T-cell (primary cell): Measurements from ENCODE around the gene ATL1. TPM values are rescaled to one million over a fixed set of nuclear protein-coding genes. Genes with fewer than 3 reads are reported as not detected.

Source experiments
- ATAC-seq, 4 experiments: fragments of 200-7000 bp in 3 of 4; fragments of 150-1000 bp in 1 of 4; cut with Tn5 transposase; replicated peaks in 1 of 4; 1 replicate in 3 of 4; 2 replicates in 1 of 4; pipeline ENCODE4 v1.10.0; 2021; ENCODE audit warnings: moderate library complexity in 3 of 4, mild to moderate bottlenecking in 2 of 4, moderate number of reproducible peaks in 1 of 4
- CTCF ChIA-PET, 2 donors: fragments of 300-600 bp; sonication (Branson Sonifier 250); formaldehyde crosslinking; loops; one replicate each; lab custom pipeline; 2022; ENCODE audit warnings: antibody characterized with exemption in 2 of 2; lab: Charles Lee
- POLR2A ChIA-PET, 2 donors: fragments of 300-600 bp; sonication (Branson Sonifier 250); formaldehyde crosslinking; loops; one replicate each; lab custom pipeline; 2022; ENCODE audit warnings: antibody characterized with exemption in 2 of 2; lab: Charles Lee
- DNase-seq, 35 experiments: peaks; one replicate each; pipeline versions ENCODE4 v3.0.0 to v3.0.0-alpha.2; 2013 to 2023
- H3K27ac ChIP-seq: one replicate; pipeline ENCODE4 v1.5.1; 2013; ENCODE audit warnings: low read length
- H3K27me3 ChIP-seq, 2 experiments: replicated peaks in 1 of 2; 1 replicate in 1 of 2; 2 replicates in 1 of 2; pipeline versions ENCODE4 v1.6.1 to v1.7.0; 2013; ENCODE audit warnings: low read length in 1 of 2, mixed read lengths in 1 of 2; ENCODE audit not compliant: control insufficient read depth in 2 of 2, insufficient read depth in 2 of 2; ENCODE audit errors: extremely low read depth in 1 of 2
- H3K36me3 ChIP-seq, 2 donors: 1 replicate in 1 of 2; 2 replicates in 1 of 2; pipeline versions ENCODE4 v1.6.1 to v1.7.0; 2013; ENCODE audit warnings: low read length in 1 of 2; ENCODE audit not compliant: control insufficient read depth in 2 of 2, insufficient read depth in 1 of 2; ENCODE audit errors: extremely low read depth in 1 of 2
- H3K4me1 ChIP-seq, 2 experiments: 1 replicate in 1 of 2; 2 replicates in 1 of 2; pipeline versions ENCODE4 v1.6.1 to v1.7.0; 2013; ENCODE audit warnings: low read length in 2 of 2, mixed read lengths in 1 of 2; ENCODE audit not compliant: insufficient read depth in 2 of 2, control insufficient read depth in 1 of 2; ENCODE audit errors: extremely low read depth in 1 of 2
- H3K4me3 ChIP-seq, 2 donors: 1 replicate in 1 of 2; 2 replicates in 1 of 2; pipeline versions ENCODE4 v1.5.1 to v1.7.0; 2013; ENCODE audit warnings: mild to moderate bottlenecking in 2 of 2, low read length in 1 of 2, moderate library complexity in 1 of 2; ENCODE audit not compliant: control insufficient read depth in 1 of 2; ENCODE audit errors: extremely low read depth in 1 of 2
- H3K9me3 ChIP-seq: 2 replicates; pipeline ENCODE4 v1.7.0; 2013
- H3K27ac Mint-ChIP-seq, 2 donors: one replicate each; pipeline ENCODE4 v1.8.0; 2020 to 2021; ENCODE audit warnings: mild to moderate bottlenecking in 2 of 2, mixed read lengths in 2 of 2
- H3K27me3 Mint-ChIP-seq, 2 donors: one replicate each; pipeline ENCODE4 v1.8.0; 2021 to 2022; ENCODE audit warnings: mixed read lengths in 2 of 2
- H3K36me3 Mint-ChIP-seq: one replicate; pipeline ENCODE4 v1.8.0; 2021; ENCODE audit warnings: mixed read lengths
- H3K4me1 Mint-ChIP-seq, 3 donors: one replicate each; pipeline ENCODE4 v1.8.0; 2020 to 2022; ENCODE audit warnings: mixed read lengths in 3 of 3, mild to moderate bottlenecking in 1 of 3
- H3K4me3 Mint-ChIP-seq, 3 donors: one replicate each; pipeline ENCODE4 v1.8.0; 2020 to 2022; ENCODE audit warnings: mild to moderate bottlenecking in 3 of 3, mixed read lengths in 3 of 3, moderate library complexity in 3 of 3
- H3K9me3 Mint-ChIP-seq, 3 donors: one replicate each; pipeline ENCODE4 v1.8.0; 2020 to 2022; ENCODE audit warnings: mixed read lengths in 3 of 3
- total RNA-seq, 35 experiments: library from RNA in 6 of 35; stranded (reverse) in 6 of 35; fragments of 120-200 nt in 1 of 35; gene quantifications; one replicate each; pipeline versions ENCODE4 v1.2.1 to v1.2.4 and lab custom pipeline; 2013 to 2026

The ATL1 gene
- total RNA-seq, 5 donors from 2014 or later (not counting 1 experiment from before 2014, with no cell fraction given) = 1.2 to 3.2 (median 2.1) TPM

- Histone ChIP-seq H3K9me3 (no peaks in the 10 kb centered on the region), H3K4me1 (no peaks in the 10 kb centered on the region), H3K4me3 (no peak overlapping the region), H3K36me3 (no peaks in the 10 kb centered on the region), H3K27me3 (no peaks in the 10 kb centered on the region), H3K27ac (no peak overlapping the region)
- no peaks in the 10 kb centered on the region for H3K9me3 Mint-ChIP-seq
- peaks cover 5 to 12% (median 11%) of the 10 kb centered on the region in 3 donors for H3K4me1 Mint-ChIP-seq
- no peak overlapping the region for H3K4me3 Mint-ChIP-seq
- ATAC-seq = no peak
- H3K36me3 Mint-ChIP-seq = no peaks in the 10 kb centered on the region
- no peak overlapping the region for H3K27ac Mint-ChIP-seq
- CTCF ChIA-PET = interaction anchor here in 1 of 2 donors (0.6 kb wide), 1 partner anchor 97 kb away, joined by 3 read pairs; no protein-coding TSS in a partner anchor
- DNase-seq = no peak
- H3K27me3 Mint-ChIP-seq = no peaks in the 10 kb centered on the region
- POLR2A ChIA-PET = no interaction called here
Observed at GRCh38 chr14:50679674-50680073, 119.7 kb downstream of the ATL1 start.

Other genes starting within 250 kb of the ATL1 start
- 1 to 10 TPM; 3.9 to 6.3 (median 4.4) TPM for gene L2HGDH, start 247.9 kb upstream of the ATL1 start, total RNA-seq
- 10 to 100 TPM; 14.9 to 20.5 (median 19.0) TPM for gene DMAC2L, start 247.8 kb upstream of the ATL1 start, total RNA-seq
- 1 to 10 TPM; 4.6 to 7.7 (median 5.8) TPM for gene CDKL1, start 163.3 kb upstream of the ATL1 start, total RNA-seq
- gene MAP4K5, start 27.6 kb upstream of the ATL1 start, total RNA-seq = 10 to 100 TPM; 33.5 to 48.2 (median 44.6) TPM
- 10 to 100 TPM in 3 of 5 donors, 1 to 10 TPM in 2; 9.1 to 12.2 (median 11.1) TPM for gene SAV1, start 108.2 kb downstream of the ATL1 start, total RNA-seq